HepG2 (cell line): Measurements from ENCODE around the gene ANKRD31.

Source experiments
- JUND ChIP-seq: sonication (generic); formaldehyde crosslinking; IDR thresholded peaks from 2 replicates; pipeline ENCODE4 v1.8.0; 2022; ENCODE audit warnings: mild to moderate bottlenecking, missing genetic modification reagents
- KLF13 ChIP-seq: sonication (generic); formaldehyde crosslinking; IDR thresholded peaks from 2 replicates; pipeline ENCODE4 v1.4.0; 2020; ENCODE audit warnings: mild to moderate bottlenecking, missing genetic modification reagents

DNA sequence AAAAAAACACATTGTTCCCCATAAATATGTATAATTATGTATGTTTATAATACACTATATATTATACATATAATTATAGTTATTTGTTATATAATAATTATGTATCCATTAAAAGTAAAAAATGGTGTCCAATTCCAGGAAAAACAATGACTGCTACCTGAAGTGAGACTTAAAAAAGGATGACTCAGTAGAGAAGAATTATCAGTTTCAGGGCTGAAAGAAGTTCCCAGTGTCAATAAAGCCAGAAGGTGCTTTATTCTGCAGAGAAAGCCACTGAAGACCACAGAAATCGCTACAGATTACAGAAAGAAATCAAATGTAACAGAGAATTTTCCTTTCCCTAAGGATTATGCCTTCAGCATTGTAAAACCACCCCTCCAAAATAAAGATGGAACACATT is 50.9 kb downstream of the ANKRD31 start:
- TF ChIP-seq JUND (CRISPR knock-in tag) (no peak), KLF13 (CRISPR knock-in tag) (no peak)
